HG03135 (cell line): Measurements from ENCODE around the gene PHEX.

Experiments
- ATAC-seq: cut with Tn5 transposase; IDR thresholded peaks from one replicate; pipeline ENCODE4 v1.9.1; 2021; ENCODE audit warnings: mild to moderate bottlenecking, moderate library complexity; ENCODE audit not compliant: unreplicated experiment

Gene PHEX

GRCh38 chrX:22147214-22147613 is 115.1 kb downstream of the PHEX start:
- ATAC-seq: no peak

GRCh38 chrX:22147942-22148341 is 115.8 kb downstream of the PHEX start:
- ATAC-seq: no peak

- ATAC-seq: no peak
Observed at GRCh38 chrX:22148565-22148964, 116.4 kb downstream of the PHEX start.

GRCh38 chrX:22150371-22150770 is 118.2 kb downstream of the PHEX start:
- ATAC-seq: no peak

- ATAC-seq: no peak
Observed at GRCh38 chrX:22155126-22155525, 123.0 kb downstream of the PHEX start.

GRCh38 chrX:22159071-22159470 is 126.9 kb downstream of the PHEX start:
- ATAC-seq: no peak

- ATAC-seq: no peak
Observed at GRCh38 chrX:22163326-22163725, 131.2 kb downstream of the PHEX start.

GRCh38 chrX:22164770-22165388 is 132.8 kb downstream of the PHEX start:
- no peak for ATAC-seq

- no peak for ATAC-seq
Observed at GRCh38 chrX:22165732-22166457, 133.8 kb downstream of the PHEX start.

GRCh38 chrX:22171287-22172060 is 139.3 kb downstream of the PHEX start:
- ATAC-seq: no peak

- ATAC-seq: no peak
Observed at GRCh38 chrX:22173966-22174365, 141.8 kb downstream of the PHEX start.

- no peak for ATAC-seq
Observed at GRCh38 chrX:22177950-22178515, 145.9 kb downstream of the PHEX start.

- no peak for ATAC-seq
Observed at GRCh38 chrX:22184096-22184495, 152.0 kb downstream of the PHEX start.

GRCh38 chrX:22186165-22186564 is 154.0 kb downstream of the PHEX start:
- no peak for ATAC-seq

- ATAC-seq: peak; percentile 90
Observed at GRCh38 chrX:22192419-22193060, 160.4 kb downstream of the PHEX start.

- ATAC-seq: no peak
Observed at GRCh38 chrX:22193851-22194659, 161.9 kb downstream of the PHEX start.

GRCh38 chrX:22194660-22194945 is 162.5 kb downstream of the PHEX start:
- no peak for ATAC-seq

GRCh38 chrX:22196149-22196548 is 164.0 kb downstream of the PHEX start:
- ATAC-seq: no peak

- no peak for ATAC-seq
Observed at GRCh38 chrX:22202251-22202650, 170.1 kb downstream of the PHEX start.

- ATAC-seq: no peak
Observed at GRCh38 chrX:22203186-22203585, 171.1 kb downstream of the PHEX start.
